Upper lobe of right lung (tissue), 1 donor: ENCODE data around the gene FFAR1. TPM values are rescaled to one million over a fixed set of nuclear protein-coding genes. Genes with fewer than 3 reads are reported as not detected.

Experiments
- ATAC-seq: fragments of 200-7000 bp; cut with Tn5 transposase; one replicate; pipeline ENCODE4 v1.9.1; 2020; ENCODE audit warnings: mild to moderate bottlenecking, moderate library complexity
- DNase-seq: peaks from one replicate; pipeline ENCODE4 v3.0.0-alpha.2; 2020
- H3K27ac ChIP-seq: fragments of 200-600 bp; one replicate; pipeline ENCODE4 v1.8.0; 2022
- H3K27me3 ChIP-seq: fragments of 200-600 bp; one replicate; pipeline ENCODE4 v1.8.0; 2022; ENCODE audit warnings: mild to moderate bottlenecking
- H3K36me3 ChIP-seq: fragments of 200-600 bp; one replicate; pipeline ENCODE4 v1.8.0; 2022
- H3K4me1 ChIP-seq: fragments of 200-600 bp; one replicate; pipeline ENCODE4 v1.8.0; 2022
- H3K4me3 ChIP-seq: fragments of 200-600 bp; one replicate; pipeline ENCODE4 v1.8.0; 2022; ENCODE audit warnings: mild to moderate bottlenecking
- H3K9me3 ChIP-seq: fragments of 200-600 bp; one replicate; pipeline ENCODE4 v1.8.0; 2022
- intact Hi-C: fragments of 100-400 bp; cut with DNase I; formaldehyde crosslinking; loops from one replicate; pipeline ENCODE4 v1.11.0; 2022
- total RNA-seq: library from RNA; stranded (reverse); fragmentation: NEBNext Ultra II Directional; extraction: Animal tissue kit (Norgen Biotek cat#: 25700); gene quantifications from one replicate; pipeline ENCODE4 v1.2.1, GENCODE V29; 2021
- TF ChIP-seq, protein P1 (sequence below): fragments of 200-600 bp; IDR thresholded peaks from one replicate; pipeline ENCODE4 v1.8.0; 2022; ENCODE audit warnings: antibody characterized with exemption
- donor health status: DM: no; HTN: yes; CAD: no; lungs with severe emphysema.

FFAR1 gene
- total RNA-seq, 1 donor from 2014 or later, result not detected

DNA sequence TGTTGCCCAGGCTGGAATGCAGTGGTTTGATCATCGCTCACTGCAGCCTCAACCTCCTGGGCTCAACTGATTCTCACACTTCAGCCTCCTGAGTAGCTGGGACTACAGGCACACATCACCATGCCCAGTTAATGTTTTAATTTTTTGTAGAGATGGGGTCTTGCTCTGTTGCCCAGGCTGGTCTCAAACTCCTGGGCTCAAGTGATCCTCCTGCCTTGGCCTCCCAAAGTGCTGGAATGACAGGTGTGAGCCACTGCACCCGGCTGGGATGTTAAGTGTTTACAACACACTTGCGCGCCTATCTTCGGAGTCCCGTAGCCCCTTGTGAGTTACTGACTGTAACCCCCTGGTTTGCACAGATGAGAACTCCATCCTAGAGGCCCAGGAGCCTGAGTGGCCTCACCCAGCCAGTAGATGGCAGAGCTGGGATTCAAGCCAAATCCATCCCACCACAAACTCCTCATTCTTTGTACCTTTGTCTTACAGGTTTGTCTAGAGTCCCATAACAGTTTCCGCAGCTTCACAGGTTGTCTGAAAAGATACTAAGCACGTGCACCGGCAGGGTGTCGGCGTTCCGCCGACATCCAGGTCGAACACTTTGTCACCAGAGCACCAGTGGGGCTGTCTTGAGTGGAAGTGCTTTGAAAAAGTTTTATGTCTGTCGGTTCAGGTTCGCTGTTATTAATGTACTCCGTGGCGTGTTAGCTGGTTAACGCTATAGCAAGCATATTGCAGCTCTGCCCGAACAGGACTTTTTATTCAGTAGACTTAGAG is 41.0 kb upstream of the FFAR1 start:
- ATAC-seq (no peak), DNase-seq (no peak)
- TF ChIP-seq, protein P1, sequence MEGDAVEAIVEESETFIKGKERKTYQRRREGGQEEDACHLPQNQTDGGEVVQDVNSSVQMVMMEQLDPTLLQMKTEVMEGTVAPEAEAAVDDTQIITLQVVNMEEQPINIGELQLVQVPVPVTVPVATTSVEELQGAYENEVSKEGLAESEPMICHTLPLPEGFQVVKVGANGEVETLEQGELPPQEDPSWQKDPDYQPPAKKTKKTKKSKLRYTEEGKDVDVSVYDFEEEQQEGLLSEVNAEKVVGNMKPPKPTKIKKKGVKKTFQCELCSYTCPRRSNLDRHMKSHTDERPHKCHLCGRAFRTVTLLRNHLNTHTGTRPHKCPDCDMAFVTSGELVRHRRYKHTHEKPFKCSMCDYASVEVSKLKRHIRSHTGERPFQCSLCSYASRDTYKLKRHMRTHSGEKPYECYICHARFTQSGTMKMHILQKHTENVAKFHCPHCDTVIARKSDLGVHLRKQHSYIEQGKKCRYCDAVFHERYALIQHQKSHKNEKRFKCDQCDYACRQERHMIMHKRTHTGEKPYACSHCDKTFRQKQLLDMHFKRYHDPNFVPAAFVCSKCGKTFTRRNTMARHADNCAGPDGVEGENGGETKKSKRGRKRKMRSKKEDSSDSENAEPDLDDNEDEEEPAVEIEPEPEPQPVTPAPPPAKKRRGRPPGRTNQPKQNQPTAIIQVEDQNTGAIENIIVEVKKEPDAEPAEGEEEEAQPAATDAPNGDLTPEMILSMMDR, result peak; percentile 14
- Histone ChIP-seq H3K4me3 (no peak overlapping the region), H3K27ac (no peak overlapping the region), H3K27me3 (no peaks in the 10 kb centered on the region), H3K4me1 (no peaks in the 10 kb centered on the region), H3K36me3 (no peaks in the 10 kb centered on the region), H3K9me3 (no peaks in the 10 kb centered on the region)
- intact Hi-C loops, result no loop called here

GRCh38 chr19:35307931-35308330 is 39.8 kb upstream of the FFAR1 start:
- TF ChIP-seq, protein P1, result no peak

GRCh38 chr19:35308910-35309309 is 38.8 kb upstream of the FFAR1 start:
- DNase-seq (no peak), ATAC-seq (no peak)
- no peaks in the 10 kb centered on the region for H3K36me3 ChIP-seq
- intact Hi-C loops, result no loop called here
- H3K4me1 ChIP-seq, result no peaks in the 10 kb centered on the region
- H3K4me3 ChIP-seq, result no peak overlapping the region
- no peaks in the 10 kb centered on the region for H3K9me3 ChIP-seq
- H3K27ac ChIP-seq, result no peak overlapping the region
- H3K27me3 ChIP-seq, result no peaks in the 10 kb centered on the region
- TF ChIP-seq, protein P1, result no peak

More at GRCh38 chr19:35307931-35308330, 39.8 kb upstream of the FFAR1 start:
- H3K27ac ChIP-seq, result no peak overlapping the region
- intact Hi-C loops, result no loop called here
- no peaks in the 10 kb centered on the region for H3K9me3 ChIP-seq
- no peaks in the 10 kb centered on the region for H3K36me3 ChIP-seq
- H3K4me1 ChIP-seq, result no peaks in the 10 kb centered on the region
- no peak overlapping the region for H3K4me3 ChIP-seq
- DNase-seq, result no peak
- H3K27me3 ChIP-seq, result no peaks in the 10 kb centered on the region
- no peak for ATAC-seq

GRCh38 chr19:35309481-35310279 is 38.0 kb upstream of the FFAR1 start:
- Histone ChIP-seq H3K27ac (no peak overlapping the region), H3K36me3 (no peaks in the 10 kb centered on the region), H3K4me3 (no peak overlapping the region), H3K27me3 (no peaks in the 10 kb centered on the region), H3K9me3 (no peaks in the 10 kb centered on the region), H3K4me1 (no peaks in the 10 kb centered on the region)
- intact Hi-C loops, result no loop called here
- ATAC-seq, result peak; percentile 59
- no peak for DNase-seq
- TF ChIP-seq, protein P1, result no peak

GRCh38 chr19:35310331-35310730 is 37.4 kb upstream of the FFAR1 start:
- H3K4me3 ChIP-seq, result no peak overlapping the region
- ATAC-seq, result no peak
- H3K9me3 ChIP-seq, result no peaks in the 10 kb centered on the region
- intact Hi-C loops, result no loop called here
- TF ChIP-seq, protein P1, result no peak
- no peak overlapping the region for H3K27ac ChIP-seq
- no peaks in the 10 kb centered on the region for H3K4me1 ChIP-seq
- no peaks in the 10 kb centered on the region for H3K36me3 ChIP-seq
- DNase-seq, result no peak
- H3K27me3 ChIP-seq, result no peaks in the 10 kb centered on the region
